Urinary bladder (tissue), 4 donors: Measurements from ENCODE around the gene REV1. TPM values are rescaled to one million over a fixed set of nuclear protein-coding genes. Genes with fewer than 3 reads are reported as not detected.
"Not testable (repeated sequence)": the region's sequence is repeated elsewhere in the genome, so short reads cannot be mapped to it uniquely, and the experiment has no call there.

Source experiments
- DNase-seq: peaks from one replicate; pipeline ENCODE4 v3.0.0-alpha.2; 2015; ENCODE audit errors: extremely low spot score
- H3K27ac ChIP-seq: one replicate; pipeline ENCODE4 v1.5.1; 2013; ENCODE audit warnings: low read depth, mild to moderate bottlenecking, moderate library complexity
- H3K36me3 ChIP-seq: one replicate; pipeline ENCODE4 v1.6.1; 2013; ENCODE audit warnings: mild to moderate bottlenecking, moderate library complexity; ENCODE audit not compliant: insufficient read depth
- H3K4me1 ChIP-seq: one replicate; pipeline ENCODE4 v1.6.1; 2013; ENCODE audit warnings: mild to moderate bottlenecking, moderate library complexity; ENCODE audit not compliant: insufficient read depth
- H3K4me3 ChIP-seq: one replicate; pipeline ENCODE4 v1.5.1; 2013; ENCODE audit warnings: low read depth, low read length
- WGBS: extraction: QIAGEN DNeasy Blood & Tissue Kit; methylation state at CpG from one replicate; pipeline ENCODE4 v1.1.7; 2013; 5-methylcytosine and 5-hydroxymethylcytosine counted together
- polyA plus RNA-seq: library from polyadenylated mRNA; stranded (reverse); fragments of 200-250 nt; gene quantifications from one replicate; pipeline ENCODE4 v1.2.3, GENCODE V29; 2013
- total RNA-seq: library from RNA; depleted of rRNA; stranded (reverse); fragments of >200 nt; gene quantifications from one replicate; pipeline ENCODE4 v1.2.3, GENCODE V29; 2014
- donor health status: healthy with polysubstance abuse.
- donor health status: healthy.

Gene REV1
- total and polyA plus RNA-seq, 2 donors: 21.0 to 134 TPM

DNA sequence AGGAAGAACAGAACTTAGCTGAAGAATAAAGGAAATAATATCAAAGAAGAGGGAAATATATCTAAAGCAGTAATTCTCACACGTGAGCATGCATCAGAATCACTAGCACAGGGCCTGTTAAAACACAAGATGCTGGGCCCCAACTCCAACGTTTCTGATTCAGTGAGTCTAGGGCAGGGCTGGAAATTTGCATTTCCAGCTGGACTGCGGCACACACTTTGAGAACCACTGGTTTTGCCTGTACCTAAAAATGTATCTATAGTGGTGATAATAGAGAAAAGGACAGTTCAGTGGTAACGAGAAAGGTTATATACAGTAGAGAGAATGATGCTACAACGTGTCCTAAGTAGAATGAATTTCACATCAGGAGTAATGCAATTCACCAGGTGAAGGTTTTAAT lies 11.2 kb downstream of the REV1 start:
- Histone ChIP-seq H3K36me3 (no peaks in the 10 kb centered on the region), H3K4me3 (no peak overlapping the region), H3K4me1 (no peaks in the 10 kb centered on the region), H3K27ac (no peak overlapping the region)
- DNase-seq: no peak
- WGBS: 80% methylated on average over 5 of the region's 5 CpGs

DNA sequence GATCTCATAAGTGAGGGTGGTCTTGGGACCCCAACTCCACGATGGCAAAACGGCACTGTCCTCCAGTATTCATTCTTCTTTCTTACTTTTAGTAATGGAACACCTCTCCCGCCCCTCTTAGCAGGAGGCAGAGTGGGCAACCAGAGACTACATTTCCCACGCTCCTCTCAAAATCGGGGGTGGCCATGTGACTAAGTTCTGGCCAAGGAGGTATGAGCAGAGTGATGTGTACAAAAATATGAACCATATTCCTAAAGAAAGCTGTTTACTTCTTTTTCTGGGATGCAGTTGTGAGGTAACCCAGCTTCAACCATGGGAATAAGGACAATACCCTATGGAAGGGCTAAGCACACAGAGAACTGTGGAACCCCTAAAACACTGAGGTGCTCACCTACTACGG lies 12.8 kb downstream of the REV1 start:
- no peaks in the 10 kb centered on the region for H3K4me1 ChIP-seq

DNA sequence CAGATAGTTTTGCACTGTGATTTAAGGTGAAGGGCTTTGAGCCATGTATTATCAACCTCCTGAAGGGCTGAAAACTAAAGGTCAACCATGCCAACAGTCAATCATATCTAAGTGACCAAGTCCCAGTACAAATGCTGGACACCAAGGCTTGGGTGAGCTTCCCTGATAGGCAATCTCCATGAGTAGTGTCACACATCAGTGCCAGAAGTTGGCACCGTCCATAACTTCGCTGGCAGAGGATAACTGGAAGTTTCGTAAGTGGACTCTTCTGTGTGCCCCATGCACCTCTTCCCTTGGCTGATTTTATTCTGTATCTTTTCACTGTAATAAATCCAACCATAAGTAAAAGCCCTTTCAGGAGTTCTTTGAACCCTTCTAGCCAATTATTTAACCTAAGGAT lies 13.2 kb downstream of the REV1 start:
- Histone ChIP-seq H3K36me3 (no peaks in the 10 kb centered on the region), H3K4me1 (no peaks in the 10 kb centered on the region), H3K27ac (no peak overlapping the region), H3K4me3 (no peak overlapping the region)
- 98% methylated on average over 3 of the region's 3 CpGs for WGBS
- DNase-seq: no peak

More for the DNA sequence above, 12.8 kb downstream of the REV1 start:
- Histone ChIP-seq H3K27ac (no peak overlapping the region), H3K4me3 (no peak overlapping the region), H3K36me3 (no peaks in the 10 kb centered on the region)
- DNase-seq: no peak
- WGBS: 96% methylated on average over 6 of the region's 6 CpGs

DNA sequence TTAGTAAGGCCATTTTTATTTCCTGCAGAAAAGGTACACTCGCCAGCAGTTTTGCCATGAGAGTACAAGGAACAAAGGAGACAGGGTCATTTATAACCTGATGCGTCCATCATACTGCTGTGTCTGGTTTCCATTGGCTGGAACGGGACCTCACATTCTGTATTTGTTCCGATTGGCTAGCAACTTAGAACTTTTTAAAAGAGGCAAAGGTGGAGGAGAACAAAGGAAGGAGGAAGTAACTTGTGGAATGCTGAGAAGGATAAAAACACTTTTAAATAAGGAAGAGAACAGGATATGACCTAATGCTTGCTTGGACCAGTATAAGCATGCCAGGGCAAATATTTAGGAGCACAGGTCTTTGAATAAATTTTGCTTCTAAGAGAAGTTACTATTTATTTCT lies 14.7 kb downstream of the REV1 start:
- H3K4me3 ChIP-seq, DNase-seq, H3K4me1 ChIP-seq, H3K27ac ChIP-seq, H3K36me3 ChIP-seq: not testable (repeated sequence)
- WGBS: 87% methylated on average over 4 of the region's 4 CpGs

DNA sequence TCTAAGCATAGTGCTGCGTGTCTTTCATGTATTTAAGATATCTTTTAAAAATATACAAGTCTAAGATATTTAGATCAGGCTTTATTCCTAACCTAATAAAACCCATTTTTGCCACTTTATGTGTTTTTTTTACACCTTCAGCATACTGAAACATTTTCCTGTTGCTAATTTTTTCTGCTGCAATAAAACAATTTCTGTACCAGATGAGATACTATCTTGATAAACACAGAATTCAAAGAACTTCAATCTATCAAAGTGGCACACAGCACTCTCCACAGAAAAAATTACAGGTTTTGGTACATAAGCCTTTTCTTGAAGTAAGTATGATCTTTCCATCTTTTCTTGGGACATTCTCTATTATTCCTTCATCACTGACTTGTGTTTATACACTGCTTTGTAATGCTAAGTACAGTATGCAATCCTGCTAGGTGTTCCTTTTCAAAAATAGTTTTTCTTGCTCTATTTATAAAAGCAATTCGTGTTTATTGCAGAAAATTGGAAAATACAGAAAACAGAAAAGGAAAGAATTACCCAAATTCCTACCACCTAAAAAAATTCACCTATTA lies 16.2 kb downstream of the REV1 start:
- no peaks in the 10 kb centered on the region for H3K4me1 ChIP-seq

DNA sequence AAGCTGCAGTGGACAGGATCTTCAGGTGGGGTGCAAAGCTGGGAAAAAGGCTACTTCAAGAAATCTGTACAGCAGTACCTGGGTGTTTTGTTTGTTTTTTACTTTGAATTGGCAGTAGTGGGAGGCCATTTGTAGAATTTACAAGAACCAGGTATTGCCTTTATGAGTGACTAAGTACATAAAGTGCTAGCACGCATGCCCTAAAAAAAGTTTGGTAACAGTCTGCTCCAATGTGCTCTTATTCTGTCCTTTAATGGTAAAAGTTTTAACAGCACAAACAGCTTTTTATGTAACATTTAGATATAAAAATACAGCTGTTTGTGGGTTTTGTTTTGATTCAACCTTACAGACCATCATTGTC lies 17.2 kb downstream of the REV1 start:
- peak overlapping the region; percentile 52 for H3K27ac ChIP-seq
- 74% methylated on average over 1 of the region's 1 CpG for WGBS
- H3K4me3 ChIP-seq: no peak overlapping the region
- DNase-seq: no peak
- H3K36me3 ChIP-seq: no peaks in the 10 kb centered on the region
- H3K4me1 ChIP-seq: no peaks in the 10 kb centered on the region

More for the DNA sequence above, 16.2 kb downstream of the REV1 start:
- Histone ChIP-seq H3K4me3 (no peak overlapping the region), H3K36me3 (no peaks in the 10 kb centered on the region), H3K27ac (no peak overlapping the region)
- WGBS: 40% methylated on average over 2 of the region's 2 CpGs
- no peak for DNase-seq

DNA sequence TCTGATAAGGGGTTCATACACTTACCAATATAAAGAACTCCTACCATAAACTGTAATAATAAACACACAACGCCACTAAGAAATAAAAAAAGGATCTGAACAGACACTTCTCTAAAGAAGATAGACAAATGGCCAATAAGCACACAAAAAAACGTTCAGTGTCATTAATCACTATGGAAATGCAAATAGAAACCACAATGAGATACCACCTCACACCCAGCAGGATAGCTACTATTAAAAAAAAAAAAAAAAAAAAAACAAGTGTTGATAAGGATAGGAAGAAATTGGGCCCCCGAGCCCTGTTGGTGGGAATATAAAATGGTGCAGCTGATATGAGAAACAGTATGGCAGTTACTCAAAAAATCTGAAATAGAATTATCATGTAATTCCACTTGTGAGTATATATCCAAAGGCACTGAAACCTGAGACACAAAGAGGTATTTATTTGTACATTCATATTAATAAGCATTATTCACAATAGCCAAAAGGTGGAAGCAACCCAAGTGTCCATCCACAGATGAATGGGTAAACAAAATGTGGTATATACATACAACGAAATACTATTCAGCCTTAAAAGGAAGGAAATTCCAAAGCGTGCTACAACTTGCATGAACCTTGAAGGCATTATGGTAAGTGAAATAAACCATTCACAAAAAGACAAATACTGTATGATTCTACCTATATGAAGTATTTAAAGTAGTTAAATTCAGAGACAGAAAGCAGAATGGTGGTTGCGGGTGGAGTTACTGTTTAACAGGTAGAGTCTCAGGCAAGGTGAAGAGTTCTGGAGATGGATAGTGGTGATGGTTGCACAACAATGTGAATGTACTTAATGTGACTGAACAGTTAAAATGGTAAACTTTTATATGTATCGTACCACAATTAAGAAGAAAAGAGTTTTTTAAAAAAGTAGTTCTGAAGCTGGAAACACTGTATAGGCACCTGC lies 17.9 kb downstream of the REV1 start:
- Histone ChIP-seq H3K36me3 (no peaks in the 10 kb centered on the region), H3K4me3 (no peak overlapping the region), H3K4me1 (no peaks in the 10 kb centered on the region), H3K27ac (peak overlapping the region; percentile 38)
- DNase-seq: no peak
- WGBS: 78% methylated on average over 7 of the region's 7 CpGs

DNA sequence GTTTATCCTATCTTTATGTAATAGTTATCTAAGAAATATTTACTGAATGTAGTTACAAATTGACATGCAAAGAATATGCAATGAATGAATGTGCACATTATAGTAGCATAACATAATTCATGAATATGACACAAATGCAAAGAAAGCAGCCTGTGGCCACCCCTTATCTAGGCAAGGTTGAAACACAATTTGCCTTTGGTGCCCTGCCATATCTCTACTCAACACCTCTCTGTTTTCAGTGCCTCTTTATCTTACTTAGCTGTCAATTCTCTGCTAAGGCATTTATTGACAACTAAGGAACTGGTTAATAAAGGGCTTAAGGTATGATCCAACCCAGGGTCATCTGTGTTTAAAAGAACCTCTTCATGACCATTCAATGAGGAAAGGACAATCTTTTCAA lies 18.9 kb downstream of the REV1 start:
- no peak for DNase-seq
- Histone ChIP-seq H3K4me1 (no peaks in the 10 kb centered on the region), H3K27ac (no peak overlapping the region), H3K36me3 (no peaks in the 10 kb centered on the region), H3K4me3 (no peak overlapping the region)

DNA sequence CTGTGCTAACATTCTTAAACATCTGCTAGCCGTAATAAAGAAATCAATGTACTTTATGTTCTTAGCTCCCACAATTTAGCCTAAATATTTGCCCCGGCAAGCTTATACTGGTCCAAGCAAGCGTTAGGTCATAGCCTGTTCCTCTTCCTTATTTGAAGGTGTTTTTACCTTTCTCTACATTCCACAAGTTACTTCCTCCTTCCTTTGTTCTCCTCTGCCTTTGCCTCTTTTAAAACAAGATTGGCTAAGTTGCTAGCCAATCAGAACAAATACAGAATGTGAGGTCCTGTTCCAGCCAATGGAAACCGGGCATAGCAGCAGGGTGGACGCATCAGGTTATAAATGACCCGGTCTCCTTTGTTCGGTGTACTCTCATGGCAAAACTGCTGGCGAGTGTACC lies 19.4 kb downstream of the REV1 start:
- 93% methylated on average over 8 of the region's 8 CpGs for WGBS
- H3K27ac ChIP-seq, H3K36me3 ChIP-seq, H3K4me1 ChIP-seq, DNase-seq, H3K4me3 ChIP-seq: not testable (repeated sequence)

DNA sequence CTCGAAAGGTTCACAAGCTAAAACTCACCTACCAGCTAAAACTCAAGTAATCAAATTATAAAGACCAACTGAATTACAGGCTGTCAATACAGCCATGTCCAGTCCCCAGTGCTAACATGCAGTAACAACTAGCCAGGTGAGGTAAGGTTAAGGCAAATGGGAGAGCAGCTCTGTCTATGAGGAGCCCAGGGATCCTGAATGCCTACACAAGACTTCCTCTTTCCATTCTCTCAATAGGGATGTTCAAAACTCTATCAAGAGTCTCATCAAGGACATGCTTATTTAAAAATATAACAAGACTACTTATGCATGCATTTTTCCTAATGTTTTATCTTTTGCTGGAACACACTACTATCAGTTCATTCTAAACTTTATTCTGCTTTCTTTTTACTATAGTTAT lies 20.4 kb downstream of the REV1 start:
- H3K36me3 ChIP-seq: no peaks in the 10 kb centered on the region
- 96% methylated on average over 1 of the region's 1 CpG for WGBS
- no peak overlapping the region for H3K27ac ChIP-seq
- no peaks in the 10 kb centered on the region for H3K4me1 ChIP-seq
- H3K4me3 ChIP-seq: no peak overlapping the region
- DNase-seq: no peak

DNA sequence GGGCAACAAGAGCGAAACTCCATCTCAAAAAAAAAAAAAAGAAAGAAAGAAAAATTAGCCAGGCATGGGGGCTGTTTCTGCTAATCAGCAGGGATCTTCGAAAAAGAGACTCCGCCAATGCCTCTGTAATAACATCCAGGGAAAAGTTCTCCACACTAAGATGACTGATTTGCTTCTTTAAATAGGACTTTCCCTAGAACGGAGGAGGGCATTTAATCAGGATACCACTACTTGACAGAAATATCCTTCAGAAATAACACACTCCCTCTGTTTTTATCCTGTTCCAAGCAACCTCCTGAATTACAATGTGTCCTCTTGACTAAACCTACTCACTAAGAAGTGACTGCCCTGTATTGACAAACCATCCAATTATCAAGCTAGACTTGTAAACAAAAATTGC lies 21.7 kb downstream of the REV1 start:
- 78% methylated on average over 4 of the region's 4 CpGs for WGBS
- Histone ChIP-seq H3K27ac (no peak overlapping the region), H3K4me3 (no peak overlapping the region), H3K4me1 (no peaks in the 10 kb centered on the region), H3K36me3 (no peaks in the 10 kb centered on the region)
- DNase-seq: no peak

DNA sequence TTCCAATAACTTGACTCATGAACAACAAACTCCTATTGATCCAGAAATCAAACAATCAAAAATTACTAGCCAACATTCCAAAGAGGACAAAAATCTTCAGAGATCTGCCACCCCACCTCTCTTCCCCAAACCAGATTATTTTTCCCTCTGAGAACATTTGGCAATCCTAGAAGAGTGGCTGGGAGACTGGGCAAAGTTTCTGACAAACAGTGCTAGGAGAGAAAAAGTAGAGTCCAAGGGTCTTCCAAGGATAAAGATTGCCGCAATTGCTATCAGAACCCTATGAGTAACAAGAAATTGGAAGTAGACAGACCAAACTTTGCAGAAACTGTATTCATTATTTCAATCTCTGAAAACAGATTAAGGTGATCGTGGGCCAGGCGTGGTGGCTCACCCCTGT lies 22.4 kb downstream of the REV1 start:
- no peak overlapping the region for H3K4me3 ChIP-seq
- no peak overlapping the region for H3K27ac ChIP-seq
- DNase-seq: no peak
- WGBS: 96% methylated on average over 3 of the region's 3 CpGs
- no peaks in the 10 kb centered on the region for H3K4me1 ChIP-seq
- no peaks in the 10 kb centered on the region for H3K36me3 ChIP-seq

DNA sequence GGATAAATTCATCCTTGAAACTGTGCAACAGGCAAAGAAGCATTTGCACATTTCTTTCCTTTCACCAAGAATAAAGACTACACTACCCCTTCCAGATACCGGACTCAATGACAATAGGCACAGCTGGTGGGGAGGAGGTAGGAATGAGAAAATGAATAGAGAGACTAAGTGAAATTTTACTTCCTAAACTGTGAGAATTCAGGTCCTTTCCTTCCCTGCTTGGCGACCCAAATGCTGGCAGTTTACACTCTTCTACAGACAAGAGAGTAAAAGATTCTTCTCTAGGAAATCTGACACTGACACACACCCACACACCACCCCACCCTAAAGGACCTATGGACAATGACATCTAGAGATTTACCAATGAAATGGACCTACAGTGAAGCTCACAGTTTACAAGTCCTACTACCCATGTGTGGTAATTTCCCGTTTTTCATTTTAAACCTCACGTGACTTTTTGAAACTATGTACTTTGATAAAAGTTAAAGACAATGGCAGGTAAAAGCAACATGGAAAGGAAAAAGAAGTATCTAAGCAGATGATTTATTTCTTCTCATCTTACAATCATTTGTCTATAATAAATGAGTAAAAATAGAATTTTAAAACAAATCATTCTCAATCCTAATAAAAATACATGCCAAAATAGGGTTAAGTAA lies 27.9 kb downstream of the REV1 start:
- Histone ChIP-seq H3K36me3 (peaks cover 5% of the 10 kb centered on the region), H3K4me1 (no peaks in the 10 kb centered on the region), H3K27ac (no peak overlapping the region), H3K4me3 (no peak overlapping the region)
- 95% methylated on average over 4 of the region's 4 CpGs for WGBS
- no peak for DNase-seq

DNA sequence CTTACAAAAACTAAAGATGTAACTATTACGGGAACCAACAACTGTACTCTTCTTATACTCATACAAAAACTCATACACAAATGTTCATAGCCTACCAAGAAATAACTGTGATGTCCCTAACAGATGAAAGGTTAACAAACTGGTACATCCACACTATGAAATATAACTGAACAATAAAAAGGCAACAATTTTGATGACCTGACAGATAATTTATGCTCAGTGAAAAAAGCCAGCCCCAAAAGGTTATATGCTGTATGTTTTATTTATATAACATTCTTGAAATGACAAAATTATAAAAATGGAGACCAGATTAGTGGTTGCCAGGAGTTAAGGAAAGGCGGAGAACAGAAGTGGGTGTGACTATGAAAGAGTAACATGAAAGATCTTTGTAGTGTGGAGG lies 31.3 kb downstream of the REV1 start:
- Histone ChIP-seq H3K27ac (no peak overlapping the region), H3K4me3 (no peak overlapping the region), H3K36me3 (peaks cover 5% of the 10 kb centered on the region), H3K4me1 (no peaks in the 10 kb centered on the region)
- WGBS: 94% methylated on average over 2 of the region's 2 CpGs
- no peak for DNase-seq
